RWPE1 (cell line): ENCODE results near the gene UBAC2.
"Not testable (repeated sequence)": the region's sequence is repeated elsewhere in the genome, so short reads cannot be mapped to it uniquely, and the experiment has no call there.

Experiments used
- CTCF ChIA-PET: fragments of 350-600 bp; sonication (Branson Sonifier 250); formaldehyde crosslinking; extraction: SDS; loops from one replicate; lab custom pipeline; 2021; lab: Yijun Ruan, JAX
- POLR2A ChIA-PET: fragments of 400-600 bp; formaldehyde crosslinking; extraction: SDS; loops from one replicate; lab custom pipeline; 2020; ENCODE audit warnings: antibody characterized with exemption; ENCODE audit not compliant: low non-redundant PET; lab: Yijun Ruan, JAX
- DNase-seq: peaks from one replicate; pipeline ENCODE4 v3.0.0; 2012; ENCODE audit warnings: low spot score
- H3K27ac ChIP-seq: fragments of 450-650 bp; 2 replicates; pipeline ENCODE4 v1.5.1; 2017
- TF ChIP-seq, protein P1 (sequence below): fragments of 450-650 bp; conservative IDR thresholded peaks from 2 replicates; pipeline ENCODE4 v1.5.1; 2017; ENCODE audit warnings: low read depth, mild to moderate bottlenecking

UBAC2 gene

DNA sequence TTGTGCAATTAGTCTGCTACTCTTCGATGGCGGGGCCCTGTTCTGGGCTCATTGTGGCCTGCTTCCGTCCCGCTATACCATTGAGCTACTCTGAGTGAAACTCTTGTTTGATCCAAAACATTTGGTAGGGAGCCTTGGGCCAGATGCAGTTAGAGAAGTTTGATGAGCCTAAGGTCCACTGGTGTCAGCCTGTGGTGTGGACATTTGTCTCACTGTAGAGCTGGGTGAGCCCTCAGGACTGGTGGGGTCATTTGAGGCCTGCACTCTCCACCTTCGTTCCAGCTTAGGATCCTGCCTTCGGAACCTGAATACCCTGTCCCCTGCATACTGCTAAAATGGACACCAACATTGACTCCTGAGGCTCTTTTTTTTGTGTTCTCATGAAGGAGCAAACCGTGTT is 6.9 kb downstream of the UBAC2 start:
- POLR2A ChIA-PET = no interaction called here
- no peak overlapping the region for H3K27ac ChIP-seq
- CTCF ChIA-PET = interaction anchor here (0.6 kb wide), 2 partner anchors 23 to 59 kb away, joined by 3 to 4 read pairs; no protein-coding TSS in a partner anchor
- DNase-seq = no peak
- TF ChIP-seq, protein P1, sequence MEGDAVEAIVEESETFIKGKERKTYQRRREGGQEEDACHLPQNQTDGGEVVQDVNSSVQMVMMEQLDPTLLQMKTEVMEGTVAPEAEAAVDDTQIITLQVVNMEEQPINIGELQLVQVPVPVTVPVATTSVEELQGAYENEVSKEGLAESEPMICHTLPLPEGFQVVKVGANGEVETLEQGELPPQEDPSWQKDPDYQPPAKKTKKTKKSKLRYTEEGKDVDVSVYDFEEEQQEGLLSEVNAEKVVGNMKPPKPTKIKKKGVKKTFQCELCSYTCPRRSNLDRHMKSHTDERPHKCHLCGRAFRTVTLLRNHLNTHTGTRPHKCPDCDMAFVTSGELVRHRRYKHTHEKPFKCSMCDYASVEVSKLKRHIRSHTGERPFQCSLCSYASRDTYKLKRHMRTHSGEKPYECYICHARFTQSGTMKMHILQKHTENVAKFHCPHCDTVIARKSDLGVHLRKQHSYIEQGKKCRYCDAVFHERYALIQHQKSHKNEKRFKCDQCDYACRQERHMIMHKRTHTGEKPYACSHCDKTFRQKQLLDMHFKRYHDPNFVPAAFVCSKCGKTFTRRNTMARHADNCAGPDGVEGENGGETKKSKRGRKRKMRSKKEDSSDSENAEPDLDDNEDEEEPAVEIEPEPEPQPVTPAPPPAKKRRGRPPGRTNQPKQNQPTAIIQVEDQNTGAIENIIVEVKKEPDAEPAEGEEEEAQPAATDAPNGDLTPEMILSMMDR = no peak

- H3K27ac ChIP-seq = no peak overlapping the region
- TF ChIP-seq, protein P1 = no peak
- CTCF ChIA-PET = interaction anchor here (0.6 kb wide), 1 partner anchor 23 kb away, joined by 4 read pairs; no protein-coding TSS in a partner anchor
- DNase-seq = no peak
- POLR2A ChIA-PET = no interaction called here
Measured at GRCh38 chr13:99208185-99208584, 7.5 kb downstream of the UBAC2 start.

DNA sequence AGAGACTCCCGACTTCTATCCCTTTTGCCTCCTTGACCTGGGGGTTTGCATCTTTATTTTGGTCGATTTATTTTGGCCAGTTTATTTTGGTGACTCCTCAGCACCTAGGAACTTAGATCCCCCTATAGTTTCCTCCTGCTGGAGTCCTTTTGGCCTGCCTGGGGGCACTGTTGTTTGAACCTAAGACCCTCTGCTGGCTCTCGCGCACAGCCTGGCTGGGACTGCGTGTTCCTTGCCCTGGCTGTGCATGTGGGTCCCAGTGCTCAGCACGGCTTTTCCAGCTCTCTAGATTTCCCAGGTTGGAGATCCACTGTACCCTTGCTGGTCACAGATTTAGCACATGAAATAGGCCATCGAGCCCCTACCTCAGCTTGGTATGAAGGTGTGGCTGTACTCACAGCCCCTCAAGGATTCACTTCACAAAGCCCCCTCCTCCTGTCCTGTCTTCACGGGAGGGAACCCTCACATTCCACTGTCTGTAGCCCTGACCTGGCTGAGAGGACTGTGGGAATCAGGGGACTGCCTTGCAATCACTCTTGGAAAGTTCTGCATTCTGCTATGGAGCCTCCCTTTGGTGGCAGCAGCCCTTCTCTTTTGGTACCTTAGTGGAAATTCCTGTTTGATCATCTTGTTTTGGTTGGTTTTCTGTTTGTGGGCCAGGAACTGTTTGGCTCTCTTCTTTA is 8.3 kb downstream of the UBAC2 start:
- ChIA-PET POLR2A (no interaction called here), CTCF (interaction anchor here (0.6 to 0.7 kb wide), 2 partner anchors 8 to 32 kb away, joined by 3 to 4 read pairs; no protein-coding TSS in a partner anchor)
- TF ChIP-seq, protein P1 = no peak
- 0 out of 2 replicates have a peak overlapping the region, but pooled peaks have one; percentile 8 for H3K27ac ChIP-seq
- DNase-seq = no peak

DNA sequence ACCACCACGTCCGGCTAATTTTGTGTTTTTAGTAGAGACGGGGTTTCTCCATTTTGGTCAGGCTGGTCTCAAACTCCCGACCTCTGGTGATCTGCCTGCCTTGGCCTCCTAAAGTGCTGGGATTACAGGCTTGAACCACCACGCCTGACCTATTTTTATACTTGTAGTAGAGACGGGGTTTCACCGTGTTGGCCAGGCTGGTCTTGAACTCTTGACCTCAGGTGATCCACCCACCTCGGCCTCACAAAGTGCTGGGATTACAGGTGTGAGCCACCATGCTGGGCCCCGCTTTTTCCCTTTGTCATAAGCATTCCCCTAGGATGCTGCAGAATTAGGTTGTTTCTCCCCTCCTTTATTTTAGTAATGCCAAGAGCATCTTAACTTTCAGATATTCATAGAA is 10.0 kb downstream of the UBAC2 start:
- POLR2A ChIA-PET = not testable (repeated sequence)
- CTCF ChIA-PET = interaction anchor here (0.6 kb wide), 1 partner anchor 19 kb away, joined by 5 read pairs; no protein-coding TSS in a partner anchor

DNA sequence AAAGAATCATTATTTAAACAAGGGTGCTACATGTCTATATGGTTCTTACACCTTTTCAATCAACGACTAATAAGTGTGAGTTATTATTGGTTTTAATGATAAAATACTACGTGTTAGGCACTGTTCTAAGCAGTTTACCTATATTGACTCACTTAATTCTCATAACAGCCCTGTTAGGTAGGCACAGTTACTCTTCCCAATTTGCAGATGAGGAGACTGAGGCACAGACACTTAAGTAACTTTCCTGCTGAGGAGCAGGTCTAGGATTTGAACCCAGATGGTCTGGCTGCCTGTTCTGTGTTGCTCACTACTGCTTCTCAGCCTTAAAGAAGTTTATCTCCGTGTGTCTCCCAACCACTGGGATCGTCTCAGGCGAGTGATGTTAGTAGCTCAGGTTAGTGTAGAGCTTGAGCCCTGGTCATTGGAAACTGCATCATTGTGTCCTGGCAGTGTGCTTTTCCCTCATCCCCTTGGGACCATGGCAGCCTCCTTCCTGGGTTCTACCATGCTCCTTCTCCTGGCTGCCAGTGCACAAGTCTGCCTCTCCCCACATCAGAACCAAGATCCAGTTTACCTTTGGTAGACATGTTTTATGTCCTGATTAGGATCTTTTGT is 10.9 kb downstream of the UBAC2 start:
- ChIA-PET CTCF (no interaction called here), POLR2A (interaction anchor here (0.7 kb wide), 1 partner anchor 12 kb away, joined by 3 read pairs; no protein-coding TSS in a partner anchor)
- no peak overlapping the region for H3K27ac ChIP-seq
- no peak for DNase-seq
- TF ChIP-seq, protein P1 = no peak

More for the DNA sequence above, 10.0 kb downstream of the UBAC2 start:
- not testable (repeated sequence) for DNase-seq, H3K27ac ChIP-seq

GRCh38 chr13:99214232-99214631 is 13.6 kb downstream of the UBAC2 start:
- TF ChIP-seq, protein P1 = no peak
- ChIA-PET POLR2A (no interaction called here), CTCF (interaction anchor here (0.7 kb wide), 1 partner anchor 157 kb away, joined by 3 read pairs; no protein-coding TSS in a partner anchor)
- DNase-seq = no peak
- H3K27ac ChIP-seq = no peak overlapping the region

DNA sequence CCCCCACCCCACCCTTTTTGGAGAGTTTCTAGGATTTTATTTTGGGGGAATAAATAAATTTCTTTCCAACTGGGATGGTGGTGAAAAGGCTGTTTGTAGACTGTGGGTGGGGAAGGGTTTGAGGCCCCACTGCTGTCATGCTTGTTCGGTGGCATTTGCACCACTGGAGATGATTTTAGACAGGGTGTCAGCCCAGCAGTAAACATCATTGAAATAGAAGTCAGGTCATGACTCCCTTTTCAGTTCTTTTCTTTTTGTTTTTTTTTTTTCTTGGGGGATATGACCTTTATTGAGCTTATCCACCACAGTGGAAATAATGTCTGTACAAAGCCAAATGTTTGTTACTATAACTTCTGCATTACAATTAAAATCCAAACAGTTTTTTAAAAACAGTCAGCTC is 14.1 kb downstream of the UBAC2 start:
- no peak overlapping the region for H3K27ac ChIP-seq
- TF ChIP-seq, protein P1 = no peak
- POLR2A ChIA-PET = no interaction called here
- CTCF ChIA-PET = no interaction called here
- DNase-seq = no peak
